Epithelial cell of prostate (primary cell): Measurements from ENCODE around the gene PLEKHM3.
"Not testable (repeated sequence)": the region's sequence is repeated elsewhere in the genome, so short reads cannot be mapped to it uniquely, and the experiment has no call there.

ENCODE experiments used
- DNase-seq: peaks from one replicate; pipeline ENCODE4 v3.0.0-alpha.2; 2011; ENCODE audit warnings: low read depth, low spot score
- H3K27ac ChIP-seq: fragments of 450-650 bp; 2 replicates; pipeline ENCODE4 v1.5.1; 2017; ENCODE audit warnings: mild to moderate bottlenecking

PLEKHM3 gene

DNA sequence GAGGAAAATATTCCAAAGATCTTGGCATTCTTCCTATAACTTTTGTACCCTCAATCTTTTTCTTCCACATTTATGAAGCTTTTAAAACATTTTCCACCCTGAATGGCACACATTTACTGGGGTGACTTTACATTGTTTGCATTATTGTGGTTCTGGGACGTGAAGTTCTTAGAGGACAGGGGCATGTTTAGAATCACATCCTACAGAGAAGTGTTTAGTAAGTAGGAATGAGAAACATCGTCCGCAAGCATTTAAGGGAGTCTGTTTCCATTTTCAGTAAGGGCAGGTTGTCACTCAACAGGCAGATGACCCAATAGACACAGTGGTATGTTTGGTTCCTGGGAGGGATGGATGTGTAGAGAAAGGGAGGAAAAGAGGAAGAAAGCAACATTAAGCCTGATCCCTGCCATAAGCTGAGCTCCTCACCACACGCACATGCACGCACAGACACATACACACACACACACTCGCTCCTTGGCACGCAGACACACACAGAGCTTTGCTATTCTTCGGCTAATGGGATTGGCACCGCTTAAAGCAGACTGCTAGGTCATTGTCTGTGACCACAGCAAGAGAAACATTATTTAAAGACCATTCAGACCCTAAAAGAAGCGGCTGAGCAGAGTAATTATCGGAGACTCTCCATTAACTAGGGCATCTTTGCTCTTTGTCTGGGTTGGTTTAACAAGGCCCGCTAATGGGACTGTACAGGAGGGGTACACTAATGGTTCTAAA lies 14.2 kb upstream of the PLEKHM3 start:
- DNase-seq: no peak
- H3K27ac ChIP-seq: no peak overlapping the region

DNA sequence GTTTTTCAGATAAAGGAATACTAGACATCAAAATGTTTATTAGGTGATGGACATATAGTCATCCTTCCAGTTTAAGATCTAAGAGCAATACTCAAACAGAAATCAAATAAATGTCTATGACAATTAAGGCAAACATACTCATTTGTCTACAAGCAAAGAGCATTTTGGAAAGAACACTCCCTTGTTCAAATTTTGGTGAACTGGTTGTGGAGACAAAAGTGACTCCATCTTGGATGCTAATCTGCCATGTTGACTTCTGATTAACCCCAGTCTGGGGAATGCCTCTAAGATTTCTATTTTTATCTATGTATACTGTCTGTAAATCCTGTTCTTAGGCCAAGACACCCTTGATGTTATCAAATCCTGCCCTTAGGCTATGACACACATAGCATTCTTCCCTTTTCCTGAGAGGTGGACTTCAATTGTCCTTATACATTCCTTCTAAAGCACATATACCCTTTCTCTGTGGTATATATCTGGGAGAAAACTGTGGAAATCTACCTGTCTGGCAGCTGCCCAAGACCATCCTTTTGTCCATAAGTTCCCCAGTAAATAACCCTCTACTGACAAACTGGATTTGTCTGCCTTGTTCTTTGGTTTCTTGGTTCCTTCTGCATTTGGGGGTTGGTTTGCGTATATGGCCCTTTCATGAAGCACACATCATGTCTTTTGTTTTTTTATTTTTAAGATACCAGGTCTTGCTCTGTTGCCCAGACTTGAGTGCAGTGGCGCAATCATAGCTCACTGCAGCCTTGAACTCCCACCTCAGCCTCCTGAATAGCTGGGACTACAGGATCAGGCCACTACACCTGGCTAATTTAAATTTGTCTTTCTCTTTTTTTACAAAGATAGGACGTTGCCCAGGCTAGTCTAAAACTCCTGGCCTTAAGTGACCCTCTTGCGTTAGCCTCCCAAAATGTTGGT lies 12.5 kb upstream of the PLEKHM3 start:
- no peak for DNase-seq
- H3K27ac ChIP-seq: no peak overlapping the region

DNA sequence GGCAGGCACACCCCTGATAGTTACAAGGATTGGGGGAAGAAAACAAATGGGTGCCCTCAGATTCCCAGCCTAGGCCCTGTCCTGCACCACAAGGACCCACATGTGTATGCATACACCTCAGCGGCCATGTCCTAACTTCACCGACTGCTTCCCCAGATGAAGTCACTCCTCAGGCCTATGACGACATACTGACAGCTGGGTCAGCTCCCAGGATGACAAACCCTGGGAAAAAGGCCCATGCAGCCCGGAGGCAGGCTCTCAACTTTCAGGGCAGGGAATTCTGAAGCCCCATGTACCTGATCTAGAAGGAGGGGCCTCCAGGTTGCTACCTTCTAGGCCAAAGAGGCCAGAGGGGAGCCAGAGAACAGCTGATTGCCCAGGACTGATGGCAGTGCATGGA lies 11.0 kb upstream of the PLEKHM3 start:
- no peak overlapping the region for H3K27ac ChIP-seq
- no peak for DNase-seq

DNA sequence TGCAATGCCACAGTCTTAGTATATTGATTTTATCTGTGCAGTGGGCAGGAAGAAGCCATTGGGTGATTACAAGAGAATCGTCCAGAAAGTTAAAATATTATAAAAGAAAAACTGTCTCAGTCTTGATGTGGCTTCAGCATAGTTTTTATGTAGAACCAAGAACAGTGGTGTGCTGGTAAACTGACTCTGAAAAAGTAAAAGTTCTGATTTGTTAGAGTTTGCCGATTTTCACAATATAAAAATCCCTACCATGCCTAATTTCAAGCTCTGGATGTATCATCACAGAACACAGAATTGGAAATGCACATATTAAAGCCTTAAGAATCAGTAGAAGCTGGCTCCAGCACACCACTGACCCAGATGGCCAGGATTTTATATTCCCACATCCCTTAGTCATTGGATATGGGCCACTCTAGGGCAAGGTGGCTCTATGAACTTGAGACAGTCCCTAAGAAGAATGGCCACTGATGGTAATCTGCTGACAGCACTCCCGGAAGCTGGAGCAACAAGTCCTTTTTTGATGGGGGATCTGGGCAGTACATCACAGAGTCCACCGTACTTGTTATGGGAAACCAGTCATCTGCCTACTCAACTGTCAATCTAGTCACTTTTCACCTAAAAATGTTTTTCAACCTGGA lies 9.3 kb upstream of the PLEKHM3 start:
- DNase-seq: no peak
- H3K27ac ChIP-seq: no peak overlapping the region

DNA sequence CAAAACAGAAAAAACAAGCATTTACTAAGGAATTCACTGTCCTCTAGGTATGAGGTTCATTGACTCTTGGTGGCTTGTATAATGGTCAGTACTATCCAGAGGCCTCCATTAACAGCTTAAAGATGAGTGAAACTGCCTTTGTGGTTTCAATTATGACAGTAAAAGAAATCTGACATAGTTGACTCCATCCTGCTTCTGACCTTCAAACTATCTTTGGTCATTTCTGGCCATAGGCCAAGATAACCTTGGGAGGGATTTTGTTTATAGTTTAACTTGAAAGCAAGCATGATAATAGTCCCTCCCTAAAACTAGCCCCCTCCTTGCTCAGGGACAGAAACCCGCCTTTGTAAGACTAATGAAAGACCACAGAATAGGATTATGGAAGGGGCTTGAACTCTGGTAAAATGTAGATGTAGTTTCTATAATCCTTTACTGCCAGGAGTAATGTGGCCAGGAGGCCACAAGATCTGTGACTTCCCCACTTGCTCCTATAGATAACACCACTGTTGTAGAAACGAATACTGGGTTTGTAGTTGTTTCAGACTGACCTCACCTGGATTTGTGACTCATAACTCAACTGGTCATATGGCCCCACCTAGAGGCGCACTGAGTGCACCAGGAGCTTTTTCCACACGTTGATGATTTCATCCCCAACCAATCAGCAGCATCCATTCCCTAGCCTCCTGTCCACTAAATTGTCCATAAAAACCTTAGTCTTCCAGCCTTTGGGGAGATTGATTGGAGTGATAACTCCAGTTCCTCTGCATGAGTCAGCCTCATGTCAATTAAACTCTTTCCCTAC lies 8.6 kb upstream of the PLEKHM3 start:
- no peak overlapping the region for H3K27ac ChIP-seq
- DNase-seq: peak; percentile 60

DNA sequence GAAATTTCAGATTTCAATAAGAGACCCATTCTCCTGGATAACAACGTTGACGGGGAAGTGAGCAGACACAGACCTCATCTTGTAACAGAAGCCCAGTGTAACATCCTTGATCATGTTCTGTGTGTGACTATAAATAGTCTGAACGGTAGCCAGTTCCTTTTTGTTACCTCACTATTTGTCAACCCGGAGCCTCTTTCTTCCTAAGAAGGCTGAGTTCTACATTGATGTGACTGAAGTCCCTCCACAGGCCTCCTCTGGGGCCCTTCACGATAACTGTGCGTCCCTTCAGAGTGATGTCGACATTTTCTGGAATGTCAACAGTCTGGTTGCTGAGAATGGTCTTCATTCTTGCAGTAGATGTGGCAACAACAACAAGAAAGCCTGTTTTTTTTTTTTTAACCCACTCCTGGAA lies 6.3 kb upstream of the PLEKHM3 start:
- no peak overlapping the region for H3K27ac ChIP-seq
- DNase-seq: no peak

DNA sequence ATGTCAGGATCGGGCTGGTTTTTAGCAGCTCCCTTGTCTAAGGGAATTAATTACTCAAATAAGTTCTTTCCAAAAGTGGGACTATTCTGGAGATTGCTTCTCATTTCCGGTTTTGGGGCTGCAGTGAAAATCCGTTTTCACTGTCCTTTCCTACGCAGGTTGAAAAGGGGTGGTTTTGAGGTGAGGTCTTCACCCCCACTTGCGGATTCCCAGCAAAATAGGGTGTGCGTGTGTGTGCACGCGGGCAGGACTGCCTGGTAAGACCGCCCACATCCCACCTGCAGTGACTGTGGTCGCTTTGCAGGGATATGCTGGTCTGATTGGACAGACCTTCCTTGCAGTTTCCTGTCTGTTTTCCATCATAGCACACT lies 472 bp upstream of the PLEKHM3 start:
- no peak for DNase-seq
- peak overlapping the region; percentile 52 for H3K27ac ChIP-seq

DNA sequence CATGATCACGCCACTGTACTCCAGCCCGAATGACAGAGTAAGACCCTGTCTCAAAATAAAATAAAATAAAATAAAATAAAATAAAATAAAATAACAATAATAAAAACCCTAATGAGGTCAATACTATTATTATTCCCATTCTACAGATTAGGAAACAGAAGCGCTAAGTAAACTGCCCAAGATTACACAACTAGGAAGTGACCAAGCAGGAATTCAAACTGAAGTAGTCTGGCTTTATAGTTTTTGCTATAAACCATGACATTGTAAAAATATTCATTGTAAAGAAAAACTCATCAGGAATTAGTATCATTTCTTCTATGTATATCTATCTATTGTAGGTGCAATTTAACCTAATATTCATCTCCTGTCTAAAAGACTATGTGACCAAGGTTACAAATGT lies 1.2 kb downstream of the PLEKHM3 start:
- no peak overlapping the region for H3K27ac ChIP-seq
- DNase-seq: no peak

DNA sequence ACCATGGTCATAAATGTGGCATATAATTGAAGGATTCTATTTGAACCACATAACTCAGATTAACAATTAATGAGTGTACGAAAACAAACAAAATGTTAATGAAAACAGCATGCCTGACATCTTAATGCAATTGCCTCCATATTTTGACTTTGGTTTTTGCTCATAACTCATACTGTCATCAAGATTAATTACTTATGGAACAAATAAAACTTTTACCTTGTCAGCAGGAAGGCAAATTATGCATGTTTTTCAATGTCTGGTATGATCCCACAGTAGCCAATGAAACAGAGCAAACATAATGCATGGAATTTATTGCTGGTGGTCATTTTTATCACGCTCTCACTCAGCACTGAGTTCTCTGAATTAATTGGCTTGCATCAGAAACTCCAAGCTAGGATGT lies 5.1 kb downstream of the PLEKHM3 start:
- H3K27ac ChIP-seq: no peak overlapping the region
- DNase-seq: no peak

DNA sequence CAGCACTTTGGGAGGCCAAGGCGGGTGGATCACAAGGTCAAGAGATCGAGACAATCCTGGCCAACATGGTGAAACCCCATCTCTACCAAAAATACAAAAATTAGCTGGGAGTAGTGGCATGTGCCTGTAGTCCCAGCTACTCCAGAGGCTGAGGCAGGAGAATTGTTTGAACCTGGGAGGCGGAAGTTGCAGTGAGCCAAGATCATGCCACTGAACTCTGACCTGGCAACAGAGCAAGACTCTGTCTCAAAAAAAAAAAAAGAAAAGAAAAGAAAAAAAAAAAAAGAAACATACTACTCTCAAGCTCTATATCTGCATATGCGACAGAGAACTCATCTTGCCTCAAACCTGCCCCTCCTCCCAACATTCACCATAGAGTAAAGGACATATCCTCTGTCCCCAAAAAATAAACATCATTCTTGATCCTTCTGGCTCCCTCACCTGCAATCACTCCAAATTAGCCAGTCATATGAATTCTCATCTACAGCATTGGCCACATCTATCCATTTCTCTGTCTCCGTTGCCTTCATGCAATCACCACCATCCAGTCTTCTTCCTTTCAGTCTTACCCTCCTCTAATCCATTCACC lies 7.1 kb downstream of the PLEKHM3 start:
- DNase-seq, H3K27ac ChIP-seq: not testable (repeated sequence)

DNA sequence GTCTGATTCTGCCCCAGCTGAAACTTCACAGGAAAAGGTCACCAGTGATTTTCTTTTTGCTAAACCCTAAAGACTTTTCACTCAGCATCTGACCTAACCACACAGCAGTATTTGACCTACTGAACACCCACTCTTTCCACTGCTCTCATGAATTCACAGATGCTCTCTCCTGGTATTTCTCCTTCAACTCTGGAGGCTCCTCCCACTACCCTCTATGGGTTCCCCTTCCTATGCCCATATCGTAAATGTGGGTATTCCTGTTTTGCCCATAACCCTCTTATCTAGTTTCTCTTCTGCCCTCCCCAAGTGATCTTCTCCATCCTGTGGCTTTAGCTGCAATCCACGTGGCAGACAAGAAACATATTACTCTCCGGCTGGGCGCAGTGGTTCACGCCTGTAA lies 7.6 kb downstream of the PLEKHM3 start:
- no peak overlapping the region for H3K27ac ChIP-seq
- DNase-seq: no peak

DNA sequence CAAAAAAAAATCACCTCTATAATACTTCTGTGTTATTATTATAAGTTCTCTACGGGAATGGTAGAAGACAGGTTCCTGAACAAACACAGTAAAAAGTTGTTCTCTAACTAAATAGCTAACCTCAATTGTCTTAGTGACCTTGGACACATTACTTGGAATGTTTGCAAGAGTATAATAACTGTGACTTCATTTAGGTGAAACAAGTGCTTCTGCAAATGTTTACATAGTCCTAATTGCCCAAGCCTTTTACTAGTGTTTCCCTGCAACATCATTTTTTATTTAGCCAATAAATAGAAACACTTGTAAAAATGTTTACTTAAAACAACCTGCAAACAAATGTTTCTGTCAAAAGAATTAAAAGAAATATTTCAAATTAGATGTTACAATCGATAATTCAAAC lies 9.9 kb downstream of the PLEKHM3 start:
- no peak overlapping the region for H3K27ac ChIP-seq
- no peak for DNase-seq

DNA sequence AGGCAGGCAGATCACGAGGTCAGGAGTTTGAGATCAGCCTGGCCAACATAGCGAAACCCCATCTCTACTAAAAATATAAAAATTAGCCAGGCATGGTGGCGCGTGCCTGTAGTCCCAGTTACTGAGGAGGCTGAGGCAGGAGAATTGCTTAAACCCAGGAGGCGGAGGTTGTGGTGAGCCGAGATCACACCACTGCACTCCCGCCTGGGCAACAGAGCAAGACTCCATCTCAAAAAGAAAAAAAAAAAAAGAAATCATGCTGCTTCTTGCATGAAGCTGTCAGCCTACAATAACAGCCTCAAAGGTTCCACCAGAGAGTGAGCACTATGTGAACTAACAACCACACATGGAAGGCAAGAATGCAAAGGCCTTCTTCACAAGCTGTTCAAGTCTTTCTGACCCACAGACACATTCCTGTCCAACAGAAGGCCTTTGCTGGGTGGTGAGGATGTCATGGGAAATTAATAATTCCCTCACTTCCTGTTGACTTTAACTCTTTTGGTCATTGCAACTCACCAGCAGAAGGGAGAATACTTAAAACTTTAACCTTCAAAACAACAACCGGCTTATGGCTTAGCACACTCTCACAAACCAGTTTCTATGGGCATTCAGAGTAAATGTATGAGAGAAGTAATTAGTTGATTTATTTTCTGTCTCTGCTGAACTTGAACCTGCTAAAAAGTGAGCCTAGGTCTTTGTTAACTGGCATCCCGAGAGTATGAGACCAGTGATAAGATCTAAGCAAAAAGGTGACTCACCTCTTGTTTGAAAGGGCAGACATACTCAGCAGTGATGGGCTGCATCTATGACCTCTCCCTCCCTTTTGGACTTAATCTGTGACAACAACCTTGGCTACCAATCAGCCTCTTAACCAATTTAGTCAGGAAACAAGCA lies 11.8 kb downstream of the PLEKHM3 start:
- no peak for DNase-seq
- peak overlapping the region; percentile 45 for H3K27ac ChIP-seq

DNA sequence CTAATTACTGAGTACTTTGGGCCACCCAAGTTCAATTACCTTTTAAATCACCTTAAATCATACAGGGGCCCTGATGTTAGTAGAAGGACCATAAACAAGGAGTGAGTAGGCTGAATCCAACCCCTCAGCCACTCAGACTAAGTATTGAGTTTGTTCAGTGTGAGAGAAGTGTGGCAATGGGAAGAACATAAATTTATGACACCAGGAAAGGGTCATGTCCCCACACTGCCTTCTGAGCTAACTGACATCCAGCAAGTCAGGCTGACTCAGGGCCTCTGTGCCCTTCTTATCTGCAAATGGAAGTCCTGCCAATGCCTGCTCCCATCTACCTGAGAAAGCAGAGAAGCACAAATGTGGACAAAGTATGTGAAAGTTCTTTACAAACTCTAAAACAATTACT lies 12.9 kb downstream of the PLEKHM3 start:
- no peak for DNase-seq
- H3K27ac ChIP-seq: no peak overlapping the region

DNA sequence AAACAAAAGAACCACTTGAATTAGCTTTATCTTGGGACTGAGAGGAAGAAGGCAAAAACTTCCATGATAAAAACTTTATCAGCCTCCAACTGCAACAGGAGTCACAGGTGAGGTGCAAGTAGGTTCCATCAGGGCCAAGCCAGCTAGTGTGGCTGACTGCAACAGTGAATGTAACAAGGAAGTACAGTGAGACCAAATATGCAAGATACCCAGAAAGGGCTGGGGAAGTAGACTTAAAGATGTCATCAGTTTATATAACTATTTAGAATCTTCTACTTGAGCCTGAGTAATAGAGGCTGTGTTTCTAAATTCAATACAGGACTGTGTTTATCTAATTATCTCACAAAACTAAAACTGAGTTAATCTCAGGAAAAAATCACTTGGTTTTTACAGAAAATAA lies 14.8 kb downstream of the PLEKHM3 start:
- no peak overlapping the region for H3K27ac ChIP-seq
- no peak for DNase-seq

DNA sequence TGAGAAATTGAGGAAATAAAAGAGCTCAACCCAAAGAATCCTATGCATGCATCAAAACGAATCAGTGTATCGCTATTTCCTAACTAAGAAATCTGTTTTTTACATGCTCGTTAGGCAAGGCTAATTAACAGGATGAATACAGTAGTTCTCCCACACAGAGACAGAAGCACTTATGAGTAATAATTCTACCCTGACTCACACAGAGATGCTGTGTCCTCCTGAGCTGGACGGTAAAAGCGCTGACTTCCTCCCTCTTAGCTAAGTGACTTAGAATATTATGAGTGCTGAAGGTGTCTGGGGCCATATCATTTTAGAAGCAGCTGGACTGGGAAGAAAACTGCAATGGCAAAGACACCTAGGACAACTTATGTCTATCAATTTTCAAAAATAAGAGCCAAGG lies 18.5 kb downstream of the PLEKHM3 start:
- no peak for DNase-seq
- H3K27ac ChIP-seq: peak overlapping the region; percentile 88

DNA sequence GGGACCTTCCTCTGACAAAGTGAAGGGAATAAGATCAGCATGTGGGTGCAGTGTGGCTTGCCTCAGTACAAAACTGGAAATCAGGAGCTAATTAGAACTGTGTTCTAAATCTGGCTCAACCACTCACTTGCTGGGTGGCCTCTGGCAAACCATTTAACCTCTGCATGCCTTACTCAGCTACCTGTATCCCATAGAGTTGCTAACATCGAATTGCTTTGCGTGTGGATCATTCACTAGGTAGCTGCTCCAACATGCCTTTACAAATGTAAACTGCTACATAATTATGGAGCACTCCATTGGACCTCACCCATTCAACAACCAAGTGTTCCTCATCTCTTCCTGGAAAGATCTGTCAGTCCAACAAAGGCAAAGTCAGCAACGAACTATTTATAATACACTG lies 19.0 kb downstream of the PLEKHM3 start:
- peak overlapping the region; percentile 88 for H3K27ac ChIP-seq
- DNase-seq: peak; percentile 84

DNA sequence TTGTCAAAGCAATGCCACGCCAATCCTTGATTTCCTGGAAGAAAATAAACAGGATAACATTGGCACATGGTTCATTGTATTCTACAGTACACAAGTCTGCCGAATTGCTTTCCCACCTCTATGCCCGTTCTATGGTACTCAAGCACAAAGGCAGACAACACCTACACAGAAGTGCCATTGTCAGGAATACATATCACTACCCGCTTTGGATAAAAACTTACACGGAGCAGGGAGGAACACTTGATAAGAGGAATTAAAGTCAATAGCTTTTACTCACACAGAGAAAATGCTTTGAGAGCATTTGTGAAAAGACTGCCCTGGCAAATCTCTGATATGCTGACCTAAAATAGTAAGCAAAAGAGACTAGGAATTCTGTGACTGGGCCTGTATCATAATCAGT lies 23.4 kb downstream of the PLEKHM3 start:
- H3K27ac ChIP-seq: no peak overlapping the region
- no peak for DNase-seq
